Mononuclear cell (primary cell): ENCODE results near the gene KPNA2. TPM values are rescaled to one million over a fixed set of nuclear protein-coding genes. Genes with fewer than 3 reads are reported as not detected.
"Not testable (repeated sequence)": the region's sequence is repeated elsewhere in the genome, so short reads cannot be mapped to it uniquely, and the experiment has no call there.

Experiments
- H3K27me3 ChIP-seq: 2 replicates; pipeline ENCODE4 v1.6.0; 2011; ENCODE audit warnings: low read length, control low read depth; ENCODE audit not compliant: insufficient read depth
- H3K4me1 ChIP-seq: 2 replicates; pipeline ENCODE4 v1.5.1; 2011; ENCODE audit warnings: mild to moderate bottlenecking, low read length, control low read depth; ENCODE audit not compliant: insufficient read depth
- H3K4me3 ChIP-seq: 2 replicates; pipeline ENCODE4 v1.5.1; 2011; ENCODE audit warnings: mild to moderate bottlenecking, low read length, moderate library complexity
- H3K9me3 ChIP-seq: 2 replicates; pipeline ENCODE4 v1.5.1; 2011; ENCODE audit warnings: low read depth, mild to moderate bottlenecking, control low read depth, low read length
- total RNA-seq: library from RNA; depleted of rRNA; stranded (reverse); fragments of >200 nt; gene quantifications from one replicate; pipeline ENCODE4 v1.2.3, GENCODE V29; 2012

KPNA2 gene
- total RNA-seq, 1 donor: 33.8 TPM

GRCh38 chr17:68065366-68065765, 29.8 kb downstream of the KPNA2 start:
- not testable (repeated sequence) for H3K4me3 ChIP-seq, H3K9me3 ChIP-seq, H3K27me3 ChIP-seq, H3K4me1 ChIP-seq

DNA sequence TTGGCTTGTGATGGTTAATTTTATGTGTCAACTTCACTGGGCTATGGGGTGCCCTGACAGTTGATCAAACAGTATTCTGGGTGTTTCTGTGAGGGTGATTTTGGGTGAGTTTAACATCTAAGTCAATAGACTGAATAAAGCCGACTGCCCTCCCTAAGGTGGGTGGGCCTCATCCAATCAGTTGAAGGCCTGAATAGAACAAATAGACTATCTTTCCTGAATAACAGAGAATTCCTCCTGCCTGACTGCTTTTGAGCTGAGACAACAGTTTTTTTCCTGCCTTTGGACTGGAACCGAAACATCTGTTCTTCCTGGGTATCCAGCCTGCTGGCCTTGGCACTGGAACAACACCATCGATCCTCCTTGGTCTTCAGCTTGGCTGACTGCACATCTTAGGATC, 33.0 kb downstream of the KPNA2 start:
- not testable (repeated sequence) for H3K4me1 ChIP-seq, H3K27me3 ChIP-seq, H3K4me3 ChIP-seq, H3K9me3 ChIP-seq

GRCh38 chr17:68070582-68071444, 35.3 kb downstream of the KPNA2 start:
- H3K4me1 ChIP-seq, H3K4me3 ChIP-seq, H3K9me3 ChIP-seq, H3K27me3 ChIP-seq: not testable (repeated sequence)

DNA sequence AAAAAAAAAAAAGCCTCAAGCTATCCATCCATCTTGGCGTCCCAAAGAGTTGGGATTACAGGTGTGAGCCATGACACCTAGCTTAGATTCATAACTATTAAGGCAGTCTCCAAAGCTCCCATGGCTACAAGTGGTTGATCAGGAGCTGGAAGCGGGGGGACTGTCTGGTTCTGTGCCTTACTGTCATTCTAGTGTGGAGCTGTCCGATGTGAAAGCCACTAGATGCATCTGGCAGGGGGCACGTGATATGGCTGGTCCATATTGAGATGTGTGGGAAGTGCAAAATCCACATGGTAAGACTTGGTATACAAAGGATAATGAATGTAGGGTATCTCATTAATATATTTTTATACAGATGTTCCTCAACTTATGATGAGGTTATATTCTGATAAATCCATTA, 38.7 kb downstream of the KPNA2 start:
- Histone ChIP-seq H3K4me1 (no peaks in the 10 kb centered on the region), H3K27me3 (no peaks in the 10 kb centered on the region), H3K9me3 (no peaks in the 10 kb centered on the region), H3K4me3 (no peak overlapping the region)

GRCh38 chr17:68075953-68076607, 40.5 kb downstream of the KPNA2 start:
- H3K4me1 ChIP-seq, H3K27me3 ChIP-seq, H3K4me3 ChIP-seq, H3K9me3 ChIP-seq: not testable (repeated sequence)

DNA sequence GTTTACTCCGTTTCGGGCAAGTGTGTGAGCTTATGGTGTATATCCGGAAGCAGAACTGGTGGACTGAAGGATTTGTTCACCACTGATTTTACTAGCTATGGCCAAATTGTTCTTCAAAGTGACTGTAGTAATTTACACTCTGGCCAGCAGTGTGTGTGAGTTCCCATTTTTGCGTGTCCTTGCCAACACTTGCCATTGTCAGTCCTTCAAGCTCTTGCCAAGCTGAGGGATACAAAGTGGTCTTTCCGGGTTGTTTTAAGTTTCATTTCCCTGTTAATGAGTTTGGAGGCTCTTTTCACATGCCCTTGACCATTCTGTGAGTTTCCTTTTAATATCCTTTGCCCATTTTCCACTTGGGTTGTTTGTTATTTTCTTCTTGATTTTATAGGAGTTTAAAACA, 42.0 kb downstream of the KPNA2 start:
- not testable (repeated sequence) for H3K4me3 ChIP-seq, H3K9me3 ChIP-seq, H3K4me1 ChIP-seq, H3K27me3 ChIP-seq

GRCh38 chr17:68080411-68081150, 45.0 kb downstream of the KPNA2 start:
- peaks cover 5% of the 10 kb centered on the region for H3K4me1 ChIP-seq
- no peak overlapping the region for H3K4me3 ChIP-seq
- H3K9me3 ChIP-seq: no peaks in the 10 kb centered on the region
- H3K27me3 ChIP-seq: no peaks in the 10 kb centered on the region

DNA sequence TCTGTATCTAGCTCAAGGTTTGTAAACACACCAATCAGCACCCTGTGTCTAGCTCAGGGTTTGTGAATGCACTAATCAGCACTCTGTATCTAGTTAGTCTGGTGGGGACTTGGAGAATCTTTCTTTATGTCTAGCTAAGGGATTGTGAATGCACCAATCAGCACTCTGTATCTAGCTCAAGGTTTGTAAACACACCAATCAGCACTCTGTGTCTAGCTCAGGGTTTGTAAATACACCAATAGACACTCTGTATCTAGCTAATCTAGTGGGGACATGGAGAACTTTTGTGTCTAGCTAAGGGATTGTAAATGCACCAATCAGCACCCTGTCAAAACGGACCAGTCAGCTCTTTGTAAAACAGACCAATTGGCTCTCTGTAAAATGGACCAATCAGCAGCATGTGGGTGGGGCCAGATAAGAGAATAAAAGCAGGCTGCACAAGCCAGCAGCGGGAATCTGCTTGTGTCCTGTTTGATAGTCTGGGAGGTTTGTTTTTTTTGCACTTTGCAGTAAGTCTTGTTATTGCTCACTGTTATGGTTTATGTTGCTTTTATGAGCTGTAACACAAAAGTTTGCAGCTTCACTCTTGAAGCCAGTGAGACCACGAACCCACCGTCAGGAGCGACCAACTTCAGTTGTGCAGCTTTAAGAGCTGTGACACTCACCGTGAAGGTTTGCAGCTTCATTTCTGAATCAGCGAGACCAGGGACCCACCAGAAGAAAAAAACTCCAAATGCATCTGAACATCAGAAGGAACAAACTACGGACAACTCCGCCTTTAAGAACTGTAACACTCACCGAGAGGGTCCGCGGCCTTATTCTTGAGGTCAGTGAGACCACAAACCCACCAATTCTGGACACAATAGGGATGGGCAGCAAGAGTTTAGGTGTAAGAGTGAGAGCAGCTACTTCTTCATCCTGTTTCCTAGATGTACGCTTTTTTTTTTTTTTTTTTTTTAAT, 46.0 kb downstream of the KPNA2 start:
- H3K27me3 ChIP-seq, H3K4me3 ChIP-seq, H3K9me3 ChIP-seq: not testable (repeated sequence)
- peaks cover 15% of the 10 kb centered on the region for H3K4me1 ChIP-seq

GRCh38 chr17:68085771-68086381, 50.3 kb downstream of the KPNA2 start:
- Histone ChIP-seq H3K4me3 (no peak overlapping the region), H3K9me3 (no peaks in the 10 kb centered on the region)

DNA sequence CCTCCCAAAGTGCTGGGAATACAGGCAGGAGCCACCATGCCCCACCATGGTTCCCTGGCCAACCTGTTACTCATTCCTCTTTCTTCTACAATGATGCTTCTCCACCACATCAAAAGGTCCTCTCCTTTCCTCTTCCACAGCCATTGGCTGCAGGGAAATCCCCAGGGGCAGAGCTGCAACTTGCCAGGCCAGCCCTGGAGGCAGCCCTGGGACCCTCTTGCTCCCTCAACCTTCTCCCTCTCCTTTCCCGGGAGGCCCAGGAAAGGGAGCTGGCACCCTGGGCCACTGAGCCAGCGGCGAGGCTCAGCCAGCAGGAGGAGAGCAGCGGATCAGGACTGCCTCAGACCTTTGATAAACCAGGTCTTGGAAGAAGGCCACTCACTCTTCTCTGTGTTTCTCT, 51.1 kb downstream of the KPNA2 start:
- not testable (repeated sequence) for H3K4me3 ChIP-seq, H3K9me3 ChIP-seq, H3K27me3 ChIP-seq
- H3K4me1 ChIP-seq: peaks cover 42% of the 10 kb centered on the region

More at GRCh38 chr17:68085771-68086381, 50.3 kb downstream of the KPNA2 start:
- peaks cover 42% of the 10 kb centered on the region for H3K4me1 ChIP-seq
- no peaks in the 10 kb centered on the region for H3K27me3 ChIP-seq

DNA sequence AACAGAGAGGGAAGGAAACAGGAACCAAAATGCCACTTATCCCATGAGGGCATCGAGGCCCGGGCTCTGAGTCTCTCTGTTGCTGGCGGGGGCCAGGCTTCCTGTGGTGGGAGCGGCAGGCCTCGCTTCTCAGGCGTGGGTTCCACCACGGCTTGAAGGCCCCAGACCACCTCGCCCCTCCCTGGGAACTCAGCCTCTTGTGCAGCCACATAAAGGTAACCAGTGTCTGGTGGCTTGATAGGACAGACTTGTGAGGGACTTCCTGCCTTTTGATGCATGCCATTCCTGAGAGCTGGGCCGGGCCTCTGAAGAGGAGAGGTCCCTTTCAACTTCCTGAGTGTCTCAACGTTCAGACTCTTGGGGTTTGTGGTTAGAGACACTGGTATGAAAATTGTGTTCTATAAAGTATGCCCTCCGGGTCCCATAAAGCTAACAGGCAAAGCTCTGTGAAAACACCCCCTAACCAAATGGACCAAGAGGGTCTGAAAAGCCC, 51.6 kb downstream of the KPNA2 start:
- peaks cover 42% of the 10 kb centered on the region for H3K4me1 ChIP-seq
- not testable (repeated sequence) for H3K4me3 ChIP-seq, H3K27me3 ChIP-seq, H3K9me3 ChIP-seq

GRCh38 chr17:68087851-68088250, 52.3 kb downstream of the KPNA2 start:
- Histone ChIP-seq H3K9me3 (no peaks in the 10 kb centered on the region), H3K27me3 (no peaks in the 10 kb centered on the region), H3K4me1 (peaks cover 42% of the 10 kb centered on the region), H3K4me3 (no peak overlapping the region)

GRCh38 chr17:68089881-68090280, 54.3 kb downstream of the KPNA2 start:
- Histone ChIP-seq H3K9me3 (no peaks in the 10 kb centered on the region), H3K4me1 (peaks cover 42% of the 10 kb centered on the region), H3K4me3 (no peak overlapping the region), H3K27me3 (no peaks in the 10 kb centered on the region)

DNA sequence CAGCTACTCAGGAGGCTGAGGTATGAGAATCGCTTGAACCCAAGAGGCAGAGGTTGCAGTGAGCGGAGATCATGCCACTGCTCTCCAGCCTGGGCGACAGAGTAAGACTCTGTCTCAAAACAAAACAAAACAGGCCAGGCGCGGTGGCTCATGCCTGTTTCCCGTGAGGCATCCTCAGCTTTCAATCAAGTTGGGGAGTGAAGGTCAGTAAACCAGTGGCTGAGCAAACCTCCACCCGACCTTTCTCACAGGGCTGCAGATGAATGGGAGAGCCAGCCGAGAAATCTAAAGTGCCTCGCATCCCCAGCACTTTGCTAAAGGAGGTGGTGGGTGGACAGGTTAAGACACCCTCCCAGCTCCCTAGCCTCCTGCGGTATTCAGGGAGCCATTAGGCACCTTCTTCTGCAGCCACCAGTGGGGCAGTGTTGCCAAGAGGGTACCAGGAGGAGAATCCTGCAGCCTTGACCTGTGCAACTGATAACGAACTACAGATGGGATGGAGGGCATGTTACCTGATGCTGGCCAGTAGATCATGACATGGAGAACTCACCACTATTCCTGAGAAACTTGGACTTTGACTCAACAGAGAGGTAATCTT, 59.0 kb downstream of the KPNA2 start:
- no peaks in the 10 kb centered on the region for H3K27me3 ChIP-seq
- no peak overlapping the region for H3K4me3 ChIP-seq
- no peaks in the 10 kb centered on the region for H3K9me3 ChIP-seq
- H3K4me1 ChIP-seq: peaks cover 6% of the 10 kb centered on the region
